Measurements from ENCODE around the gene RNLS.

DNA sequence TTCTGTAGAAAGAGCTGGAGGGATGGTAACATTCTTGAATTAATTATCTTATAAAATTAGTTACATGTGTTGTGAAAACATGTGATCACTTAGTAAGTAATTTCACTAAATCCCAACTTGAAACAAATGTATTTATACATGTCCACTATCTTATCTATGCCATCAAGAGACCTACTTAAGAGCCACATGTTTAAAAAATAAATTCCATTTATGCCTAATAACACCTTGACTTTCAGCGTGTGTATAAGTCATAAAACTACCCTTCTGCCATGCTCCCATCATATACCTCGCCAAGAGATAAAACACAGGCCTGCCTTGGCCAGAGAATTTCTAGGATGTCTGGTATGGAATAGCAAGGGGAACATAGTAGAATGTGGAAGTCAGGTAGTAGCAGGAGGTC lies 40.7 kb upstream of the RNLS start:
- TF ChIP-seq POLR2AphosphoS5 (IDR thresholded peaks at IDR 0.05; ENCODE audit: low read depth, low read length): no peak
- TF ChIP-seq TAF1 (IDR thresholded peaks at IDR 0.05; ENCODE audit: borderline replicate concordance, insufficient read depth, low read length): no peak
- TF ChIP-seq SIN3A (IDR thresholded peaks at IDR 0.05; ENCODE audit: borderline replicate concordance, insufficient read depth, low read length): no peak
- TF ChIP-seq FOXP2 (optimal IDR thresholded peaks at IDR 0.05; ENCODE audit: borderline replicate concordance, extremely low read depth, extremely low read length, insufficient read depth): no peak
- TF ChIP-seq, protein P1, sequence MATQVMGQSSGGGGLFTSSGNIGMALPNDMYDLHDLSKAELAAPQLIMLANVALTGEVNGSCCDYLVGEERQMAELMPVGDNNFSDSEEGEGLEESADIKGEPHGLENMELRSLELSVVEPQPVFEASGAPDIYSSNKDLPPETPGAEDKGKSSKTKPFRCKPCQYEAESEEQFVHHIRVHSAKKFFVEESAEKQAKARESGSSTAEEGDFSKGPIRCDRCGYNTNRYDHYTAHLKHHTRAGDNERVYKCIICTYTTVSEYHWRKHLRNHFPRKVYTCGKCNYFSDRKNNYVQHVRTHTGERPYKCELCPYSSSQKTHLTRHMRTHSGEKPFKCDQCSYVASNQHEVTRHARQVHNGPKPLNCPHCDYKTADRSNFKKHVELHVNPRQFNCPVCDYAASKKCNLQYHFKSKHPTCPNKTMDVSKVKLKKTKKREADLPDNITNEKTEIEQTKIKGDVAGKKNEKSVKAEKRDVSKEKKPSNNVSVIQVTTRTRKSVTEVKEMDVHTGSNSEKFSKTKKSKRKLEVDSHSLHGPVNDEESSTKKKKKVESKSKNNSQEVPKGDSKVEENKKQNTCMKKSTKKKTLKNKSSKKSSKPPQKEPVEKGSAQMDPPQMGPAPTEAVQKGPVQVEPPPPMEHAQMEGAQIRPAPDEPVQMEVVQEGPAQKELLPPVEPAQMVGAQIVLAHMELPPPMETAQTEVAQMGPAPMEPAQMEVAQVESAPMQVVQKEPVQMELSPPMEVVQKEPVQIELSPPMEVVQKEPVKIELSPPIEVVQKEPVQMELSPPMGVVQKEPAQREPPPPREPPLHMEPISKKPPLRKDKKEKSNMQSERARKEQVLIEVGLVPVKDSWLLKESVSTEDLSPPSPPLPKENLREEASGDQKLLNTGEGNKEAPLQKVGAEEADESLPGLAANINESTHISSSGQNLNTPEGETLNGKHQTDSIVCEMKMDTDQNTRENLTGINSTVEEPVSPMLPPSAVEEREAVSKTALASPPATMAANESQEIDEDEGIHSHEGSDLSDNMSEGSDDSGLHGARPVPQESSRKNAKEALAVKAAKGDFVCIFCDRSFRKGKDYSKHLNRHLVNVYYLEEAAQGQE (IDR thresholded peaks at IDR 0.05; ENCODE audit: insufficient read depth in 1 of 2, low read depth in 2 of 2, low read length in 2 of 2): no peak

Data from PFSK-1 (cell line).